Measurements from ENCODE around the gene ZNRF3.
A peak's percentile ranks its signal among the peaks of the same experiment; 100 is the strongest.
"Not testable (repeated sequence)": the region's sequence is repeated elsewhere in the genome, so short reads cannot be mapped to it uniquely, and the experiment has no call there.

Gene ZNRF3

GRCh38 chr22:29074276-29074772 is 191.0 kb downstream of the ZNRF3 start:
- DNase-seq: no peak

DNA sequence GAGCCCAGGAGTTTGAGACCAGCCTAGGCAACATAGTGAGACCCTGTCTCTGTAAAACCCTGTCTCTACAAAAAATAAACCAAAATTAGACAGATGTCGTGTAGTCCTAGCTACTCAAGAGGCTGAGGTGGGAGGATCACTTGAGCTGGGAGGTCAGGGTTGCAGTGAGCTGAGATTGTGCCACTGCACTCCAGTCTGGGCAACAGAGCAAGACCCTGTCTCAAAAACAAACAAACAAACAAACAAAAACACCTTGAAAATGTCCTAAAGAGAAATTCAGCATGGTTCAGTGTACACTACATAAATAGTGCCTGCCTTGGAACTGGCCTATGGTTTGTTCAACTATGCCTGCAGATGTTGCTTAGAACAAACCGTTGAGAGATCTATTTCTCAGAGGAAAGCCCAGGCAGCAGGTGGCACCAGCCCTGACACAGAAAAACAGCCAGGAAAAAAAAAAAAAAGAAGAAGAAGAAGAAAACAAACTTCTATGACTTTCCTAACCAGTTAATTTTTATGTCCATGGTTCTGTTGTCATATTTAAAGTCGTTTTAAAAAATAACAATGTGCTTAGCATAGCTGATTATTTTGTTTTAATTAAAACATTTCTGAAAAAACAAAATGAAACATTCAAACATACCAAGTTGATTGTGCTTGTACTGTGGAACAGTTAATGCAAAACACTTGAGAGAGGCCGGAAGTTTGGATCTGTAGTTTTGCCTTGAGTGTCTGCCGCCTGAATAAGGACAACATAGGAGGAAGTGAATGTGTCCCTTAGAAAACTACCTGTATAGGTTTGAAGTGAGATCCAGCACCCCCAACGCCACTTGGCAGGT is 194.9 kb downstream of the ZNRF3 start:
- DNase-seq: peak; percentile 53

DNA sequence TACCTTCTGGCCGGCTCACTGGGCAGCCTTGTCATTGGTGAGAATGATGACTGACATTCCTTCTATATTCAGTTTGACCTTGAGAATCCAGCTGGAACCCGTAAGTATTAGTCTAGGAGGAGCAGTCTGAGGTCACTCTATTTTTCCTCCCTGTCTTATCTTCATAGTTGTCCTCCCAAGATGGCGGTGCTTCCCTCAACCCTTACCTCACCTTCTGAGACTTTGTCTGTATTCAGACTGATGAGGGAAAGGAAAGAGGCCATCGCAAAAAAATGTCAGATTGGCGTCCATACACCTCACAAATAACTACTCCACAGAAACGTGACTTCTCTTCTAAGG is 195.5 kb downstream of the ZNRF3 start:
- no peak for DNase-seq

DNA sequence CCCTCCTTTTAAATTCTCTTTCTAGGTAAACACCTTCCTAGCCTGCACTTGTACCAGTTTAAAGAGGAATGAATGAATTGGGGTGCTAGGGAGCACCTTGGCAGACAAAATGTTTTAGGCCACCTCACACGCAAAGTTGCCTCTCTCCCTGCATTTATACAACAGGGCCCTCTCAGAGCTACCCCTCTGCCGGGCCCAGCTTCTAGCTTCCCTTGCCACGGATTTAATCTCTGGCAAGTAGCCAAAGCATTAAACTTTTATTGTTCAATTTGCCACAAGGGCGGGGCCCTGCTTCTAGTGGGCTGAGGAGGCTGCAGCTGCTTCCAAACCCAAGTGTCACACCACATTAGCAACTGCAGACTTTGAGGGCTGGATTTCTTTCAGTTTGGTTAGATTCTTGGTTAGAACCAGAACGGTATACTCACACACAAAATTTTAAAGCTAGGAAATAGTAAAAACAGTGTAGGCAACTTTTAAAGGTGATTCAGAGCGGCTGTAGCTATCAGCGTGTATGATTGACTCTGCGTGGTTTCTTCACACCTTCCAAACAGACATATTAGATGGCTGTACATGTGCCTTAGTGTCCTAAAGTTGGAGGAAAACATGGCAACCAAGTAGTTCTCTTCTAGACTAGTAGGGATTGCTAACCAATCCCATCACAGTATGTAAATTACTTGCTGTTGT is 196.0 kb downstream of the ZNRF3 start:
- peak; percentile 84 for DNase-seq

GRCh38 chr22:29080106-29080975 is 197.0 kb downstream of the ZNRF3 start:
- peak; percentile 77 for DNase-seq

DNA sequence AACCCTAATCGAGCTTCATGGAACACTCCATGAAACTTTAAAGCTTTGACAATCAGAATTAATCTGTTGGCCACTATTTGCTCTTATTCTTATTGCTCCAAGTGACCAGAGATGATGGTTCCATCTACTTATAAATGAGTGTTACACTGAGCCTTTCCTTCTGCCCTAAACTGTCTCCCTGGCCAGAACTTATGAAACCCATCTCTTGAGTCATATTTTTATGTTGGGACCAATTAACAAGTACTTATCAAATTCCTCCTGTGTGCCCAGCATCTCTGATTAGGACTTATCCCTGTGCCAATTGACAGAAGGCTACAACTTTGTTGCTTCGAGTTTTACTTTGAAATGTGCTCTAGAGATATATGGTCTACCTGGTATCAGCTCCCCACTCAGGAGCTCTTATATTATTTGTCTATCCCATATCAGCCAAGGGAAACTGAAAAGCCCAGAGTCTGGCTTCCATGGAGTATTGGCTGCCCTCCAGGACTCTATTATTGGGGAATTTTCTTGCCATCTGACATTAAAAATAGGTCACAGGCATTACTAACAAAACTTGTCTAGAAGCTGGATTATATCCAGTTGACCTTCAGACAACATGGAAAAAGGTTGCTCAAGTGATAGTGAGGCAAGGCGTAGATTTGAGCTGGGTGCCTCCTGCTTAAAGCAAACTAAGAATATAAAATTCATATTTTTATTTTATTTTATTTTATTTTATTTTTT is 198.3 kb downstream of the ZNRF3 start:
- DNase-seq: no peak

DNA sequence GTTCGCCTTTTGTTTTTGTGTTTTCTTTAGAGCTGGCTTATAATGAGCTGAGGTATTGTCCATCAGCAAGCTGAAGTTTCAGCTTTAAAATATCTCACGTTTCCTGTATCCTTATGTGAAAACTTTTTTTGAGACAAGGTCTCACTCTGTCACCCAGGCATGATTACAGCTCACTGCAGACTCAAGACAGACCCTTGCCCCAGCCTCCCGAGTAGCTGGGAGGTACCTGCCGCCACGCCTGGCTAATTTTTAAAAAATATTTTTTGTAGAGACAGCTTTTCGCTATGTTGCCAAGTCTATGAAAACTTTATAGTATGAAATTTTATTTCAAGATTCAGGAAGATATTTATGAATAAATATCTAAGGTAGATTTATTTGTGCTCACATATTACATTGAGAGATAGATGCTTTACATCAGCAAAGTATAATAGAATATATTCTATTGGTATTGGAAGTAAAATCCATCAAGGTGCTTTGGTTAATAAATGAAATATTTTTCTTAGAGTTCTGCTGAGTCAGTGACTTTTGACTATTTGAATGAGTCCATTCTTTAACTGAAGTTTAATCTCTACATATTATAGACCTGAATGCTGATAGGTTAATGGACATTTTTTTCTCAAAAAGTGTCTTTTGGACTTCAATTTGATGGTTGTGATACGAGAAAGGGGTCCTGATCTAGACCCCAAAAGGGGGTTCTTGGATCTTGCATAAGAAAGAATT is 199.6 kb downstream of the ZNRF3 start:
- no peak for DNase-seq

- not testable (repeated sequence) for DNase-seq
These were observed 200.2 kb downstream of the ZNRF3 start for GRCh38 chr22:29083576-29083932.

DNA sequence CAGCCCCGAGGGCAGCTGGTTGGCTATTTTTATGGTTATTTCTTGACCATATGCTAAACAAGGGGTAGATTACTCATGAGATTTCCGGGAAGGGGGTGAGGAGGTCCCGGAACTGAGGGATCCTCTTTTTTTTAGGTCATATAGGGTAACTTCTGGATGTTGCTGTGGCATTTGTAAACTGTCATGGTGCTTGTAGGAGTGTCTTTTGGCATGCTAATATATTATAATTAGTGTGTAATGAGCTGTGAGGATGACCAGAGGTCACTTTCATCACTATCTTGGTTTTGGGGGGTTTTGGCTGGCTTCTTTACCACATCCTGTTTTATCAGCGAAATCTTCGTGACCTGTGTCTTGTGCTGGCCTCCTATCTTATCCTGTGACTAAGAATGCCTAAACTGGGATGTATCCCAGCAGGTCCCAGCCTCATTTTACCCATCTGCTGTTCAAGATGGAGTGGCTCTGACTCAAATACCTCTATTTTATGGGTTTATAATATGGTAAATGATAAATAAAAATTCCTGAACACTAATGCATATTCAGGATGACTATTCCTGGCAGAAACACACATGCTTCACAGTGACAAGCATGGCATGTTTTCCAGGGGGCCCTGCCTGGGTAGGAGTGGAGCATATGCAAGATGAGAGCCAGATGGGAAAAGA is 200.7 kb downstream of the ZNRF3 start:
- DNase-seq: no peak

- no peak for DNase-seq
These were observed 203.6 kb downstream of the ZNRF3 start for GRCh38 chr22:29087012-29087411.

DNA sequence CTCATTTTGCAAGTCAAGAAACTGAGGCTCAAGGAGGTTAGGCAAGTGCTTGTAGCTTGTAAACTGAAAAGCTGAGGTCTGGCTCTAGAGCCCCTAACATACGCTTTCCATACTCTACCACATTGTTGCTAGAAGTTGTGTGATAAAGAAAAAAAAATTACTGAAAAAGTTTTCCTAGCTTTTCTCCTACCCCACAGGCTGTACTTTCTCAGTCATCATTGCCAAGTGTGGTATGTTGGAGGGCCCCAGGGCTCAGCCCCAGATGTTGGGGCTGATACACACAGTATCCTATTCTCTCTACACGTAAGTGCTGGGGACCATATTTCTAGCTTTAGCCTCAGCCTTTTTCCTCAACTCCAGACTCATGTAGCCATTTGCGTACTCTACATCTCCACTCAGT is 205.4 kb downstream of the ZNRF3 start:
- DNase-seq: no peak

- no peak for DNase-seq
These were observed 206.1 kb downstream of the ZNRF3 start for GRCh38 chr22:29089507-29089906.

DNA sequence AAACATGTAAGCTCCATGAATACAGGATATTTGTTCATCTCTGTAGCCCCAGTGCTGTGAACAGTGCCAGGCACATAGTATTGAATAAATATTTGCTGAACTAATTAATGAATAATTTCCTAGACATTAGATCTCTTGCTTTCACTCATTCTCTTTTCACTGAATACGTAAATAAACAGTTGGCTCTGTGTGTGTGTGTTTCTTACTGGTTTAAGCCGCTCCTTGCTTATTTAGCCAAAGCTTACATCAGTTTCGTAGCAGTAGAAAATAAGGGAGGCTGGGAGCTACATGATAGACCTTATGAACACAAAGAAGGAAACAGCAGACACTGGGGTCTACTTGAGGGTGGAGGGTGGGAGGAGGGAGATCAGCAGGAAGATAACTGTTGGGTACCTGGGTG is 206.7 kb downstream of the ZNRF3 start:
- DNase-seq: no peak

- no peak for DNase-seq
These were observed 208.9 kb downstream of the ZNRF3 start for GRCh38 chr22:29092243-29092642.

- DNase-seq: no peak
These were observed 209.7 kb downstream of the ZNRF3 start for GRCh38 chr22:29093030-29093429.

- no peak for DNase-seq
These were observed 210.3 kb downstream of the ZNRF3 start for GRCh38 chr22:29093501-29094300.

- DNase-seq: no peak
These were observed 212.1 kb downstream of the ZNRF3 start for GRCh38 chr22:29095459-29095858.

- no peak for DNase-seq
These were observed 213.6 kb downstream of the ZNRF3 start for GRCh38 chr22:29096736-29097669.

DNA sequence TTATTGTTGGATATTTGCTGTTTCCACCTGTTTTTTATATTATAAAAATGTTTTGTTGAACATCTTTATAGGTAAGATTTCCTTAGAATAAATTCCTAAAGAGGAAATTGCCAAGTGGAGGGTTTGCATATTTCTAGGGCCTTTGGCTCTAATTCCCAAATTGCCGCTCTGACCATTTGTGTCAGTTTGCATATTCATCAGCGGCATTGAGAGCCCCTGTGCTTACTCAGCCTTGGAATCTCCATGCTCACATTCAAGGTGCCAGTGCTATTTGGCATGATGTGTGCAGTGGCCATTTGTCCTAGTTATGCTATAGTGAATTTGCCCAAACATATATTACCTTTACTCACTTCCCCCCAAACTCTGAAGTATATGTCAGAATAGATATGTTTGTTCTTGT is 214.9 kb downstream of the ZNRF3 start:
- DNase-seq: no peak

Measured in NCI-H2171 (cell line).